ENCODE data around the gene EDC3.
"Not testable (repeated sequence)": the region's sequence is repeated elsewhere in the genome, so short reads cannot be mapped to it uniquely, and the experiment has no call there.

Gene EDC3

DNA sequence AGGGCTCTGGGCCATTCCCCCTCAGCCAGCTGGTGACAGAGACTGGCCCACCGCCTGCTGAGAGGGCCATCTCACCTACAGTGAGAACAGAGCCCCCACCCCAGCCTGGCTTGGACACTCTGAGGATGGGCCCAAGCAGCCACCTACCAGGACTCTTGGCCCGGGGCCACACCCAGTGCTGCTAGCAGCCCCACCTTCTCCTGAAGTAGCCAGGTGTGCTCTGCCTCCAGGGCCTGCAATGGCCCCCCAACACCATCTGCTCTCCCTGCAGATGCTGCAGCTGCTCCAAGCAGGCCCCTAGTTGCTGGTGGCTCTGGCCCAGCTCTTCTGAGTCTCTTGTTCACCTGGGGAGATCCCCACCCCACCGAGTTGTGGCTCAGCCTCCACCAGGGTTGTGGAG lies 87.0 kb downstream of the EDC3 start:
- DNase-seq, result no peak

DNA sequence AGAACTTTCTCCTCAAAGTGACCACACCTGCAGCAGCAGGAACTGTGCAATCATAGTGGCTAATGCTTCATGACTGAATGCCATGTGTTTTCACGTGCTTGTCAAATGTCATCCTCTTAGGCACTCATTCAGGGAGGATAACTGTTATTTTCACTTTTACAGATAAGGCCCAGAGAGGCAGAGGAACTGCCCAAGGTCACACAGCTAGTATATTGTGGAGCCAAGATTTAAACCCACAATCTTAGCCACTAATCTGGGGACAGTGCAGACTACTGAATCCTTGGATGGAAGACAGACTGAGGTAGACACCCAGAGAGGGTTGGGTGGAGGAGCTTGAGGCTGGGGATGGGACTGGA lies 90.1 kb downstream of the EDC3 start:
- DNase-seq, result no peak

DNA sequence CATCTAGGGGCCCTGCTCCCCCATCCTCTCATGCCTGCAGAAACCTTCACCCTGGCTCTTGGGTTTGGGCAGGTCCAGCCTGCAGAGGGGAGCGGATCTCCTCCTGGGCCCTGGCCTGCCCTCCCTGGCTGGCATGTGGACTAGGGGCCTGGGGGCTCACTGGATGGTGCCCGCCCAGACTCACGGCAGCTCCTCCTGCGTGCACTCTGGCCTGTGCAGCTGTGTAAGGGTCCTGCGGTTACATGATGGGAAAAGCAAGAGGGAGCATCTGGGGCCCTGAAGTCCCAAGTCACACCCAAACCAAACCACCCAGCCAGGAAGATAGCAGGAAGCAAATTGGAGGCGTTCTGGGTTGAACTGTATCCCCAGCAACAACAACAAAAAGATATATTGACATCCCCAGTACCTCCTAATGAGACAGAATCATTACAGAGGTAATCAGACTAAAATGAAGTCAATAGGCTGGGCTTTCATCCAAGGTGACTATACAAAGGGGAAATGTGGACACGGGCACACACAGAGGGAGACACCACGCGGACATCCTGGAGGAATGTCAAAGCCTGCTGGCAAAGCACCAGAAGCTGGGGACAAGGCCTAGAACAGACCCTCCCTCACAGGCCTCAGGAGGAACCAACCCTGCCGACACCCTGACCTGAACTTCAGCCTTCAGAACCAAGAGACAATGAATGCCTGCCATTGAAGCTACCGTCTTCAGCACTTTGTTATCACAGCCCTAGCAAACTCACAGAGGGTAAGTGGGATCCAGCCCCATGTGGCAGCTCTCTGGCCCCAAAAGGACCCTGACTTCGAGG lies 90.6 kb downstream of the EDC3 start:
- no peak for DNase-seq

DNA sequence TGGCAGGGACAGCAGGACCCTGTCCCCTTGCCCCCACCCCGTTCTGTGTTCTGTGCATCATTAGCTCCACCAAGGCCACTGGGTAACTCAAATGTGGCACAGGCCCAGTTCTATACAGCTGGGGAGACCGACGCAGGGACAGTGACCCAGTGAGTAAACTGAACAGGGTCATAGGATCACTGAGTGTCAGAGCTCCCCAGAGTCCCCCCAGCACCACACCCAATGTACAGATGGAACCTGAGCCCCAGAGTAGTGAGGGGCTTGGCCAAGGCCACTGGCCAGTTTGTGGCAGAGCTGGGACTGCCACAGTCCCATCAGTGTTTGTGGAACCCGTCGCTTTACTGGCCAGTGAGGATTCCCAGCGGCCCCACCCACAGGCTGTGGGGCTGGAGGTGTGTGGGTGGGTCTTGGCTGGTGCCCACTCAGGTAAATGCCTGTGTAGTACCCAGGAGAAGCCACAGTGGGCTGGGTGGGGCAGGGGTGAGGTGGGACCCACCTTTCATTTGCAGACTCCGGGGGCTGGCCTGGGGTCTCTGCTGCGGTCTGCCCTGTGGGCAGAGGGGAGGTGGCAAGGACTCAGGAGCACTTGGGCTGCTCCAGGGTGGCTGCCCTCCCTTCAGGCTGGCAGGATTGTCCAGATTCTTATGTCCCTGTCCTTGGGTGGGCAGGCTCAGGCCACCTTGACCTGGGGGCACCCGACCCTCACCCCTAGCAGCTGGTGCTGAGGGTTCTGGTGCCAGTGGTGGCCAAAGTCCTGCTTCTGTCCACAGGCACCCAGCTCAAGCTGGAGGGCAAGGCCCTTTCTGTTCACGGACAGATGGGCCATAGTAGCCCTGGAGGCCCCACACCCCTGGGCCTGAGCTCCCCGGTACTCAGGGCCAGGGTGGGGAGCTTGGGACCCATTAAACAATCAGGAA lies 91.8 kb downstream of the EDC3 start:
- DNase-seq, result no peak

DNA sequence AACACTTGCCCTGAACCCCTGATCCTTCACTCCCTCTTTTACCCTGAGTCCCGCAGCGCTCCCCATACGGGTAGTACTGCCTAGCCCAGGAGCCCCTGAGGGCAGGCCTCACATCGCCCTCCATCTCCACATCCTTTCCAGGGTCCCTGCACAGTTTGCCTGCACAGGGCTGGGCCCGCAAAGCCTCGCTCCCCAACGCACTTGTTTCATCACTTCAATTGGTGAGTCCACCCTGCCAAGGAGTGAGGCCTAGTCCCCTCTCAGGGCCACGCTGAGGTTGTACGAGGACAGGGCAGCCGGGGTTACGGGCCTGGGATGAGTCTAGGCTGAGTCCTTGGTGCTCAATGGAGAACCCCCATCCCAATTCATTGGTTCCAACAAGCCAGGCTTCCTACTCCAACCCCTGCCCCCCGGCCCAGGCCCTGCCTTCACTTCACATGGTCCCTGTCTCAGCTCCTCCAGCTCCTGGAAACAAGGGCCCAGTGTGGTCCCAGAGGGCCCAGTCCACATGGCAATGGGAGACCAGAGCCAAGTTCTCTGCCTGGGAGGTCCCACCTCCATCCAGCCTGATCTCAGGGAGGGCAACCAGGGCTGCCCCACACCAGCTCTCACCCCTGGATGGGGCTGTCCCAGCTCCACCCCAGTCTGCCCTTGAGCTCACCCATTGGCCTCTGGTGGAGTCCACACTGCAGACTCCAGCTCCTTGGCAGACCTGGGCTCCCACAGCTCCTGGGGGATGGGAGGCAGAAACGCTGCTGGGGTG lies 92.6 kb downstream of the EDC3 start:
- DNase-seq, result no peak

DNA sequence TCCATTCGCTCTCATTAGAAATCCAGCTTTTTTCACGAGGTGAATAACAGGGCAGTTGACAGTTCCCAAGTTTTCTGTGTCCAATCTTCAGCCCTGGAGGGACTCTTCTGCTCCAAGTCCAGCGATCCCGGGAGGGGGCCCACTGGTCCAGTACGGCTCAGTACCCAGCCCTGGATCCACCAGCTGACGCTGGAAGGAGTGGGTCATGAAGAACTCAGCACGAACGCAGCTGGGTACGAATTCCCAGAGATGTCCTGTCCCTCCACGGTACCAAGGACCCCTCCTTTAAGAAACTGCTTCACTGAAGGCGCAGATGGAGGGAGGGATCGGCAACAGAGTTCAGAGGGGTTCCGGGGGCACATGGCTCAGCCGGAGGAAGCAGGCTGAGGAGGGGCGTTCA lies 96.7 kb downstream of the EDC3 start:
- no peak for DNase-seq

DNA sequence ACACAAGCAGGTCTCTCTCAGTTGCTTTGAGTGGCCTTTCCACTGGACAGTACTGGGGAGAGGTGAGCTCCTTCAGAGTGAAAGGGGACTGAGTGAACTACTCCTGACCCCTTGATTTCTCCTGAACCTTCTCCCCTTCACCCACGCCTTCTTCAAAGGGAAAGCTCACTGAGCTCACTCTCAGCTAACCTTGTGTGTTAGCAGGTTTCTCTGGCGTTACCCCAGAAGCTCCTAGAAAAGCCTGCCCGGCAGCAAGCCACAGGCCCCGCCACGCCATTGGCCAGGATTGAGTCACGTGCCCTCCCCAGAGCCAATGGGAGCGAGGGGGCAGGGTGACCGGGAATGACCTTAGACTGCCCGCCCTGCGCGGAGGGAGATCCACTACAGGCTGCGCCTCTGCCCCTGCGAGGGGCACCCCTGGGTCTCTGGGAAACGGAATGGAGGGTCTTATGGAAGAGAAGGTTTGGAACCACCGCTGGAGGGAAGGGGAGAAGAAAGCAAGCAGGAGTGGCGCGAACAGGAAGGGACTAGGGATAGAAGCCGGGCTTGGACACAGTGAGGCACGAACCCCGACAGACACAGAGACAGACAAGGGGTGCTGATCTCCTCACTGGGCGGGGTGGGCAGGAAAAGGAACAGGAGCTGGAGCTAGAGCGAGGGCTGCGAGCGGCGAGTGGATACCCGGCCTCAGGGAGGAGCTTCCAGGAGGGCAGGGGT lies 97.5 kb downstream of the EDC3 start:
- DNase-seq, result peak; percentile 91

DNA sequence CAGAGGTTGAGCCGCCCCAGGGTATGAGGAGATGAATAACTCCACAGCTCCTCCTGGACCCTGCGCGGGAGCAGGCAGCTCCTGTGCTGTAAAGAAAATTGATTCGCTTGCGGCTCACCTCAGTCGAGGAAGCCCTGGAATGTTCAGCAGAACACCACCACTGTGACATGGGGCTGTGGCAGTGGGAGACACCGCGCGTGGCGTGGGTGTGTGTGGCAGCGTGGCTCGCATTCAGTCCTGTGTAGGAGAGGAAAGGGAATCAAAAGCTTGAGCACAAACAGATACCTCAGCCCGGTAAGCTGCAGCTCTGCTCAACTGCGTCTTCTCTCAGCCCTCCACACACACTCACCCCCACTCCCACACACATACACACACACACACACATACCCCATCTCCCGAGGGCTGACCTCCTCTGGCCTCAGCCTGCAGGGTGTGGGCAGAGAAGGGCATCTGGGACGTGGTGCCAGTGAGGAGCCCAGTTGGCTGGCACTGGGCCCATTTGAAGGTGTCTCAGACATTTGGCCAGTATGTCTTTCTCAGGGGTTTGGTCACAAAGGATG lies 98.6 kb downstream of the EDC3 start:
- not testable (repeated sequence) for DNase-seq

DNA sequence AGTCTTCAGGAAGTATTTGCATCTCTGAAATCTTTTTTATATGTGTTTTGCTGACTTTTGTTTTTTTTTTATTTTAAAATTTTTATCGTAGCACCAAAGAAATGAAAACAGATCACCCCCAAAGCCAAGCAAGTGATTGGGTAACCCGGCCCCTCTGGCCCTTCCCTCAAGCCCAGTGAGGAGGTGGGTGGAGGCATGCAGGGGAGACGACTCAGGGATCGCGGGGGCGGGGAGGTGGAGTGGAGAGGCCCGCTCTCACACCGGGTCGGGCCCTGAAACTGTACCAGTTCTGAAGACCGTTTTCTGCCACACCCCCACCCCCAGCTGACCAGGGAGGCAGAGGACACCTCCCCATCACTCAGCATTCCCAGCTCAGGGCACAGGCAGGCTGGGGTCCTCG lies 99.1 kb downstream of the EDC3 start:
- DNase-seq, result not testable (repeated sequence)

DNA sequence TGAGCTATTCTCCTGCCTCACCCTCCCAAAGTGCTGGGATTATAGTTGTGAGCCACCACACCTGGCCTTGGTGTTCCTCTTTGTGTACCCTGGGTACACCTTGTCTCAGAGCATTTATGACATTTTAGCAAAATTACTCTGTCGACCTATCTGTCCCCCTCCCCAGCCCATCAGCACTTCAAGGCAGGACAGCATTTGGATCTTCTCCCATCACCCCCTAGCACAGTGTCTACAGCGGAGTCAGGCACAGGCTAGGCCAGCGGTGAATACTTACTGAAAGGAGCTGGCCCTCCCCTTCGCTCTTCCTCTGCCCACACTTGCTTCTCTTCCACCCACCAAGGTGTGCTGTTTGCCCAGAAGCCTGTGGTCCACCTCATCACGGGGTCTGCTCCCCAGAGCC lies 100.6 kb downstream of the EDC3 start:
- no peak for DNase-seq

DNA sequence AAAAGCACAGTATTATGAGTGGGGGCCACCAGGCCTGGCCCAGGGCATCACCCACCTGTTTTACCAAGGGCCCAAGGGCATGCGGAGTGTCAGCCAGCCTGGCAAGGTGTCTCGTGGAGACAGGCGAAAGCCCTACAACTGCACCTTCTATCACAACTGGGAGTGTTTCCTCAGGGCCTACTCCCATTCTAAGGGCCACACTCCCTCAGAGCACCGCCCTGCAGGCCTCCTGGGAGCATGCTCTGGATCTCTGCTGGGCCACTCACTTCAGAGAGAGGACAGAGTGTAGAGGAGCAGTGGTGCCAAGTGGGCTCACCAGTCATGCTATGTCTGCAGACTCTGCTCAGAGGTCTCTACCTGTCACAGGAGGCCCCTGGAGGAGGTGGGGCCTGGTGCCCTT lies 101.4 kb downstream of the EDC3 start:
- DNase-seq, result no peak

DNA sequence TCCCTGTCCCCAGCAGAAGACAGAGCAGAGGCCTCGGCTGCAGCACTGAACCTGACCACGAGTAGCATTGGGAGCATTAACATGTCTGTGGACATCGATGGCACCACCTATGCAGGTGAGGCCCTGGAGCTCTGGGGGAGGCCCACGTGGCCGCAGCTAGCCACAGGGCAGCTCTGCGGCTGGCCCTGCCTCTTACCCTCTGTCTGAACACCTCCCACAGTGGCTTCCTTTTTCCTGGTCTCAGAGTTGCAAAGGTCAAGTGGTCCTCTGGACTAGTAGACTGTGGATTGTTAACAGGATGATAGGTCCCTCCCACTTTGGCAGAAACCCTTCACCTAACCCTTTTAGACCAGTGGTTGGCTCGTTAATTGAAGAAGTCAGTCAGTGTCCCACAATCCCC lies 102.7 kb downstream of the EDC3 start:
- no peak for DNase-seq

DNA sequence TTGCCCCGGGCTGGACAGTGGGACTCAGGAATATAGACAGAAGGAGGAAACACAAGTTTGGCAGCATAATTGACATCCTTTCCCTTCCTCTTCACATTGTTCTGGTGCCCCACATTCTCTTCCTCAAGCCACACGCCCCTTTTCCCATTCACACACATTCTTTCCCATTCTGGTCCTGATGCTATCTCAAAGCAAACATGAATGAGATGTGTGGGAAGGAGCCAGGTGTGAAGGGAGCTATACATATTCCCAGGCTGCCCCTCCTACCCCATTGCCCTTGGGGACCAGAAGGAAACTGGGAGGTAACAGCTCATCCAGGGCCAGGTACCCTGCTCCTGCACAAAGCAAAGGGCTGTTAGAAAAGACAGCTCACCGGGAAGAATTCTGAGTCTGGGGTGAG lies 103.6 kb downstream of the EDC3 start:
- no peak for DNase-seq

DNA sequence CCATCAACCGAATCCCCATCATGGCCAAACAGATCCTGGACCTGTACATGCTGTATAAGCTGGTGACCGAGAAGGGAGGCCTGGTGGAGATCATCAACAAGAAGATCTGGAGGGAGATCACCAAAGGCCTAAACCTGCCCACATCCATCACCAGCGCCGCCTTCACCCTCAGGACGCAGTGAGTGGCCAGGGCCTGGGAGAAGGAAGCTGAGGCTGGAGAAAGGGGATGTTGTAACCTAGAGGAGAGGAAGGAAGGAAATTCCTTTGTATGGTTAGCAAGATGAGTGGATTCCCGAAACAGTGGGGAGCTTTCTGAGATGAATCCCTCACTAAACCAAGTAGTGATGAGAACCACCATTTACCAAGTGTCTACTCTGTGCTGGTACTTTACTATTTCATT lies 106.0 kb downstream of the EDC3 start:
- DNase-seq, result no peak

DNA sequence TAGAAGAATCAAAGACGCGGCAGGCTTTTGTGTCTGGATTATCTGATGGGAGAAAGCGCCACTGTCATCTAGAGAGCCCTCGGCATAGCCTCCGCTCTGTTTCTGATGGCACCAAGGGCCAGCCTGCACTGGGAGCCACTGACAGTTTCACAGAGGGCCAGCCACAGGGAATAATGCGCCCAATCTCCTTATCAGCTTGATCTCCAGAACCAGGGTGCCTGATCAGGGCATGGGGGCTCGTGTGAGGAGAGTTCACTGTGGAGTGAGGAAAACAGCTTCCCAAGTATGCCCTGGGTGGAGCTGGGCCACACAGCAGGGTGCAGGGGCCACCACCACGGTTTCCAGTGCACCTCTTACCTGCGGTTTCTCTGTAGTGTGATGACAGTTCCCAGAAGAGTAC lies 110.0 kb downstream of the EDC3 start:
- DNase-seq, result no peak

DNA sequence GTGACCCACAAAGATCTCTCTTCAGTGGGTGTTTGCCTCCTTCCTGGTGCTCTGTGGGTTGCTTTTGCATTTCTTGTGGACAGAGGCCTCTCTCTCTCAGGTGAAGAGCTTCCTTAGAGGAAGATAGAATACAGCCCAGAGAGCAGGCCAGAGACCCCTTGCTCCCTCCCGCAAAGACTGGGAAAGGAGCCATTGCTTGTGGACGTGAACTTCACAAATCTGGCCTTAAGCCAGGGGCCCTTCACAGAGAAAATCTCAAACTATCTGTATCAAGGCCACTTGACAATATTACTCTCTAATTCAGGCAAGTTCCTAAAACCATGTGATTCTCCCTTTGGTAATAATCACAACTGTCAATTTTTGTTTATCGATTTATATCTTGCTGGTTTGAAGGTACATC lies 110.6 kb downstream of the EDC3 start:
- no peak for DNase-seq

DNA sequence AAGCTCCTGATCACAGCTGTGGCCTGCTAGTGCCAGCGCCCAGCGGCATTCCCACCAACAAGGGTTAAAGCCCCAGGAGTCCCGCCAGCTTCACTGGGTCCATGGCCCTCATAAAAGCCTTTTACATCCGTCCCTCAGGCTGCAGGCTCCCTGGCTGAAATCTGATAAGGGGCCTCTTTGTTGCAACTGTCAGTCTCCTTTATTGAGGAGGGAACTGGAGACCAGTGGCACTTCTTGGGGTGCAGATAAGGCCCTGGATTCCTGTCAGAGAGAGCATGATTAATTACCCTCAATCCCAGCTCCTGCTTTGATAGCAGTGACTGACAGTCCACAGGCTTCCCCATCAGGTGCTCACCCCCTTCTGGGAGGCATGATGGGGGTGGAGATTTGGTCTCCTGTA lies 111.0 kb downstream of the EDC3 start:
- DNase-seq, result no peak

DNA sequence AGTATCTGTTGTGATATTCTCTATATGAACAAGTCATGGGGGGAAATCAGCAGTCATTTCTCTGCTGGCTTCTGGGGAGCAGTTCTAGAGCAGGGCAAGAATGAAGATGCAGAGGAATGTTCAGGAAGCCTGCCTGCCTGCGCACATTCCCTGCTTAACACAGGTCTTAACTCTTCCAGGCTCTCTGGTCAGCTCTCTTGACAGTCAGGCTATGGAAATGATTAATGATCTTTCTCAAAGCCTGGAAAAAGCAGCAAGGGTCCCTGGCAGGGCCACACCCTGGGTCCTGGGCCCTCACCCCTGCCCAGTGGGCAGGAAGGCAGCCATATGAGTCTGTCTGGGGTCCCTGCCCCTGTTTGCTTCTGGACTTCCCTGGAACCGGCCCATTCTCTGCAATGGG lies 111.6 kb downstream of the EDC3 start:
- DNase-seq, result no peak
